Measurements from ENCODE around the gene AGPAT4. TPM values are rescaled to one million over a fixed set of nuclear protein-coding genes. Genes with fewer than 3 reads are reported as not detected.
"Not testable (repeated sequence)": the region's sequence is repeated elsewhere in the genome, so short reads cannot be mapped to it uniquely, and the experiment has no call there.

The AGPAT4 gene
- total and polyA plus RNA-seq, 2 experiments from 2014 or later = 10.6 to 11.8 TPM

DNA sequence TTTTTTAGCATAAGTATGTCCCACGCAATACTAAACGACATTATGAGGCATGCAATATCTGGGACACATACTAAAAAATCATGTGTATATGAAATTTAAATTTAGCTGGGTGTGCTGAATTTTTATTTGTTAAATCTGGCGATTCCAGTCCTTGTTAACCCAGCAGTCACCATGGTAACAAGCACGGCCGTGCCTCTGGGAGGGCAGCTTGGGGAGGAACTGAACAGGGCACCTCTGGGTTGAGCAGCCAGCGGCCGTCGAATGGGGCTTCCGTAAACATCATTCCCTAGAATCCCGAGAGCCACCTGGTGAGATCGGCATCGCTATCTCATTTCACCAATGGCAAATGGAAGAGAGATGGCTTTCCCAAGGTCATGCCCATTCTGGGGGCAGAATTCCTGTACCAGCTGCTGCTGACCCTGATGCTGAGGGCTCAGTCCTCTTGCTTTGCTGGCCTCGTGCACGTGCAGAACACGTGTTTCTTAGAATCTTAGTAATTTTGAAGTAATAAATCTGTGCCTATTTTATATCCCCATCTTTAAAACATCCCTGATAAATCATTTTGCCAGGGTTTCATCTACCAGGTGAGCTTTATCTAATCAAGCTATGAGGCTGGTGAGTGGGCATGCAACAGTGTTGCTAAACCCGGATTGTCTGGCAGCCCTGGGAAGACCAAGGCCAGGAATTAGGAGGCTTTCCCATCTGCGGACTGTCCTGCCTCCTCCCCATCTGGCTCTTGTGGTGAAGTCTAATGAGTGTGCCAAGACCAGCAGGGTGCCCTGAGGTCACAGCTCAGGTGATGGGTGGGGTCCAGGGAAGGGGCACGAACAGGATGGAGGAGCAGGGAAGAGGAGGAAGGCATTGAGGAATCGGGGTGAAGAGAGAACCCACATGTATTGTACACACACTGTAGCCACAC is 85.1 kb downstream of the AGPAT4 start:
- Histone ChIP-seq H3K4me1 (ENCODE audit: insufficient read depth) (no peaks in the 10 kb centered on the region), H4K20me1 (ENCODE audit: insufficient read depth, poor library complexity, severe bottlenecking) (no peaks in the 10 kb centered on the region), H2AFZ (no peak overlapping the region), H3K27ac (no peak overlapping the region), H3K36me3 (replicated peaks; ENCODE audit: insufficient read depth, low read depth) (no peaks in the 10 kb centered on the region), H3K4me2 (no peak overlapping the region), H3K9me2 (replicated peaks; ENCODE audit: insufficient read depth) (no peaks in the 10 kb centered on the region), H3K9me3 (ENCODE audit: low read depth) (no peaks in the 10 kb centered on the region), H3K27me3 (no peaks in the 10 kb centered on the region), H3K79me2 (peaks cover 7% of the 10 kb centered on the region), H3K4me3 (no peak overlapping the region)
- 94% methylated on average over 19 of the region's 19 CpGs for WGBS (ENCODE audit: low lambda C conversion rate, missing lambda C conversion rate)
- no peak for DNase-seq (ENCODE audit: low spot score)
- TF ChIP-seq, protein P1, sequence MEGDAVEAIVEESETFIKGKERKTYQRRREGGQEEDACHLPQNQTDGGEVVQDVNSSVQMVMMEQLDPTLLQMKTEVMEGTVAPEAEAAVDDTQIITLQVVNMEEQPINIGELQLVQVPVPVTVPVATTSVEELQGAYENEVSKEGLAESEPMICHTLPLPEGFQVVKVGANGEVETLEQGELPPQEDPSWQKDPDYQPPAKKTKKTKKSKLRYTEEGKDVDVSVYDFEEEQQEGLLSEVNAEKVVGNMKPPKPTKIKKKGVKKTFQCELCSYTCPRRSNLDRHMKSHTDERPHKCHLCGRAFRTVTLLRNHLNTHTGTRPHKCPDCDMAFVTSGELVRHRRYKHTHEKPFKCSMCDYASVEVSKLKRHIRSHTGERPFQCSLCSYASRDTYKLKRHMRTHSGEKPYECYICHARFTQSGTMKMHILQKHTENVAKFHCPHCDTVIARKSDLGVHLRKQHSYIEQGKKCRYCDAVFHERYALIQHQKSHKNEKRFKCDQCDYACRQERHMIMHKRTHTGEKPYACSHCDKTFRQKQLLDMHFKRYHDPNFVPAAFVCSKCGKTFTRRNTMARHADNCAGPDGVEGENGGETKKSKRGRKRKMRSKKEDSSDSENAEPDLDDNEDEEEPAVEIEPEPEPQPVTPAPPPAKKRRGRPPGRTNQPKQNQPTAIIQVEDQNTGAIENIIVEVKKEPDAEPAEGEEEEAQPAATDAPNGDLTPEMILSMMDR (IDR thresholded peaks at IDR 0.05; ENCODE audit: poor library complexity) = no peak
- no peak for TF ChIP-seq EZH2 (IDR thresholded peaks at IDR 0.05; ENCODE audit: borderline replicate concordance)
- TF ChIP-seq EZH2phosphoT487 (IDR thresholded peaks at IDR 0.05; ENCODE audit: low read depth, severe bottlenecking, unreplicated experiment) = no peak

DNA sequence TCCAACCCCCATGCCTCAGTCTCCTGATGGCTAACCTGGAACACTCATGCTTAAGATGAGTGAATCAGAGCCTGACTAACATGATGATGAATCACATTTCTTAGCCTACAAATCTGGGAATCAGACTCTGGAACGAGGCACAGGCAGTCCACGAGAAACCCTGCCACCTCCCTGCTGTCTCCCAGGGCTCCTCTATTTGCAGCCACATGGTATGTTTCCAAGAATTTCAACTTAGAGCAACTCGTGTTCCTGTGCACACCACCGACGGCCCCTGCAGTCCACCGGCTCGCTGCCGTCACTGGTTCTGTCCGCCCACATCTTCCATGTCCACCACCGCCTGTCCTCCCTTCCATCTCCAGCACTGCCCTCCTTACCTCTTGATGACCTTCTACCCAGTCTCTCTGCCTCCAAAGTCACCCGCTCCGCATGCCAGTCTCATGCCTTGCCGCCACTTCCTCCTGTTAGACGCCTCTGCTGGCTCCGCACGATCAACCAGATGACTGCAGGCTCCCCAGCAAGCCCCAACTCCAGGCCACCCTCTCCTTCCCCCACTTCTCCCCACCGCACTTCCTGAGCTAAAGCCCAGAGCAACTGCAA is 87.6 kb downstream of the AGPAT4 start:
- TF ChIP-seq, protein P1 (IDR thresholded peaks at IDR 0.05; ENCODE audit: poor library complexity) = no peak
- TF ChIP-seq EZH2phosphoT487 (IDR thresholded peaks at IDR 0.05; ENCODE audit: low read depth, severe bottlenecking, unreplicated experiment) (no peak), EZH2 (IDR thresholded peaks at IDR 0.05; ENCODE audit: borderline replicate concordance) (no peak)
- Histone ChIP-seq H3K27ac (no peak overlapping the region), H3K36me3 (replicated peaks; ENCODE audit: insufficient read depth, low read depth) (no peaks in the 10 kb centered on the region), H3K27me3 (no peaks in the 10 kb centered on the region), H3K9me3 (ENCODE audit: low read depth) (no peaks in the 10 kb centered on the region), H3K4me2 (no peak overlapping the region), H3K79me2 (no peaks in the 10 kb centered on the region), H3K4me3 (no peak overlapping the region), H4K20me1 (ENCODE audit: insufficient read depth, poor library complexity, severe bottlenecking) (no peaks in the 10 kb centered on the region), H3K4me1 (ENCODE audit: insufficient read depth) (no peaks in the 10 kb centered on the region), H2AFZ (no peak overlapping the region), H3K9me2 (replicated peaks; ENCODE audit: insufficient read depth) (no peaks in the 10 kb centered on the region)
- whole genome bisulfite sequencing (ENCODE audit: low lambda C conversion rate, missing lambda C conversion rate) = 98% methylated on average over 17 of the region's 17 CpGs
- DNase-seq (ENCODE audit: low spot score) = no peak

DNA sequence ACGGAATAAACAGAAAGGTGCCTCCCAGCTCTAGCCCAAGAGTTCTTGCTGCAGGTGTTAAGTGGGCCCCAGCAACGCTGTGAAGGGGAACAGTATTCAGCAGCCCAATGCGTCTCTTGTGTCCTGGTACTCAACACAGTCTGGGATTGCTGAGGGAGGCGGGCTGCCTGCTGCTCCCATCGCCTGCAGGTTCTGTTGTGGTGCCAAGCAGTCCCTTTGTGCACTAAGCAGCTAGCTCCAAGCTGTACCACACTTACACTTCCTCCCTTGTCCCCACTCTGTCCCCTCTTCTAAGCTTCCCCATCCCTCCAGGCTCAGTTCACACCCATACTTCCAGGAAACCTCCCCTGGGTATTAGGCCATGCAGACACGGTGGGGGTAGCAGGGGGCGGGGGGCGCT is 92.7 kb downstream of the AGPAT4 start:
- no peaks in the 10 kb centered on the region for H3K4me1 ChIP-seq (ENCODE audit: insufficient read depth)
- no peaks in the 10 kb centered on the region for H3K36me3 ChIP-seq (replicated peaks; ENCODE audit: insufficient read depth, low read depth)
- no peak overlapping the region for H3K4me2 ChIP-seq
- TF ChIP-seq, protein P1 (IDR thresholded peaks at IDR 0.05; ENCODE audit: poor library complexity) = no peak
- H3K9me2 ChIP-seq (replicated peaks; ENCODE audit: insufficient read depth) = no peaks in the 10 kb centered on the region
- WGBS (ENCODE audit: low lambda C conversion rate, missing lambda C conversion rate) = 96% methylated on average over 8 of the region's 8 CpGs
- no peaks in the 10 kb centered on the region for H4K20me1 ChIP-seq (ENCODE audit: insufficient read depth, poor library complexity, severe bottlenecking)
- no peak overlapping the region for H2AFZ ChIP-seq
- no peaks in the 10 kb centered on the region for H3K9me3 ChIP-seq (ENCODE audit: low read depth)
- no peak overlapping the region for H3K27ac ChIP-seq
- no peaks in the 10 kb centered on the region for H3K79me2 ChIP-seq
- no peaks in the 10 kb centered on the region for H3K27me3 ChIP-seq
- H3K4me3 ChIP-seq = no peak overlapping the region
- DNase-seq (ENCODE audit: low spot score) = no peak

DNA sequence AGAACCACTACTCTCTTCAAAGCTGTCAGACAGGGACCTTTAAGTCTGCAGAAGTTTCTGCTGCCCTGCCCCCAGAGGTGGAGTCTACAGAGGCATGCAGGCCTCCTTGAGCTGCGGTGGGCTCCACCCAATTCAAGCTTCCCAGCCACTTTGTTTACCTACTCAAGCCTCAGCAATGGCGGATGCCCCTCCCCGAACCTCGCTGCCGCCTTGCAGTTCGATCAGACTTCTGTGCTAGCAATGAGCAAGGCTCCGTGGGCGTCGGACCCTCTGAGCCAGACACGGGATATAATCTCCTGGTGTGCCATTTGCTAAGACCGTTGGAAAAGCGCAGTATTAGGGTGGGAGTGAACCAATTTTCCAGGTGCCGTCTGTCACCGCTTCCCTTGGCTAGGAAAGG is 95.7 kb downstream of the AGPAT4 start:
- H3K36me3 ChIP-seq (replicated peaks; ENCODE audit: insufficient read depth, low read depth); H3K9me3 ChIP-seq (ENCODE audit: low read depth); H3K9me2 ChIP-seq (replicated peaks; ENCODE audit: insufficient read depth); H2AFZ ChIP-seq; H3K4me1 ChIP-seq (ENCODE audit: insufficient read depth); H4K20me1 ChIP-seq (ENCODE audit: insufficient read depth, poor library complexity, severe bottlenecking); H3K4me3 ChIP-seq; H3K27ac ChIP-seq; H3K27me3 ChIP-seq; H3K4me2 ChIP-seq; DNase-seq (ENCODE audit: low spot score); H3K79me2 ChIP-seq: not testable (repeated sequence)
- WGBS (ENCODE audit: low lambda C conversion rate, missing lambda C conversion rate) = 97% methylated on average over 14 of the region's 14 CpGs

DNA sequence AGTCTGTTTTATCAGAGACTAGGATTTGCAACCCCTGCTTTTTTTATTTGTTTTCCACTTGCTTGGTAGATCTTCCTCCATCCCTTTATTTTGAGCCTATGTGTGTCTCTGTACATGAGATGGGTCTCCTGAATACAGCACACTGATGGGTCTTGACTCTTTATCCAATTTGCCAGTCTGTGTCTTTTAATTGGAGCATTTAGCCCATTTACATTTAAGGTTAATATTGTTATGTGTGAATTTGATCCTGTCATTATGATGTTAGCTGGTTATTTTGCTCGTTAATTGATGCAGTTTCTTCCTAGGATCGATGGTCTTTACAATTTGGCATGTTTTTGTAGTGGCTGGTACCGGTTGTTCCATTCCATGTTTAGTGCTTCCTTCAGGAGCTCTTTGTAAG is 97.4 kb downstream of the AGPAT4 start:
- not testable (repeated sequence) for H3K36me3 ChIP-seq (replicated peaks; ENCODE audit: insufficient read depth, low read depth); H3K27ac ChIP-seq; H3K79me2 ChIP-seq; H3K27me3 ChIP-seq; H3K9me3 ChIP-seq (ENCODE audit: low read depth); DNase-seq (ENCODE audit: low spot score); H3K4me1 ChIP-seq (ENCODE audit: insufficient read depth); H3K4me2 ChIP-seq; H2AFZ ChIP-seq; H3K4me3 ChIP-seq; H4K20me1 ChIP-seq (ENCODE audit: insufficient read depth, poor library complexity, severe bottlenecking); H3K9me2 ChIP-seq (replicated peaks; ENCODE audit: insufficient read depth)
- WGBS (ENCODE audit: low lambda C conversion rate, missing lambda C conversion rate) = 94% methylated on average over 3 of the region's 3 CpGs

DNA sequence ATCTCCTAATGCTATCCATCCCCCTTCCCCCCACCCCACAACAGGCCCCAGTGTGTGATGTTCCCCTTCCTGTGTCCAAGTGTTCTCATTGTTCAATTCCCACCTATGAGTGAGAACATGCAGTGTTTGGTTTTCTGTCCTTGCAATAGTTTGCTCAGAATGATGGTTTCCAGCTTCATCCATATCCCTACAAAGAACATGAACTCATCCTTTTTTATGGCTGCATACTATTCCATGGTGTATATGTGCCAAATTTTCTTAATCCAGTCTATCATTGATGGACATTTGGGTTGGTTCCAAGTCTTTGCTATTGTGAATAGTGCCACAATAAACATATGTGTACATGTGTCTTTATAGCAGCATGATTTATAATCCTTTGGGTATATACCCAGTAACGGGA is 101.1 kb downstream of the AGPAT4 start:
- H3K27ac ChIP-seq; H3K79me2 ChIP-seq; H3K9me2 ChIP-seq (replicated peaks; ENCODE audit: insufficient read depth); H3K4me2 ChIP-seq; H3K4me3 ChIP-seq; H3K36me3 ChIP-seq (replicated peaks; ENCODE audit: insufficient read depth, low read depth); H4K20me1 ChIP-seq (ENCODE audit: insufficient read depth, poor library complexity, severe bottlenecking); DNase-seq (ENCODE audit: low spot score); H3K27me3 ChIP-seq; H2AFZ ChIP-seq; H3K9me3 ChIP-seq (ENCODE audit: low read depth); H3K4me1 ChIP-seq (ENCODE audit: insufficient read depth): not testable (repeated sequence)
- WGBS (ENCODE audit: low lambda C conversion rate, missing lambda C conversion rate) = 0% methylated on average over 1 of the region's 1 CpG

Data from hepatocyte (in vitro differentiated cells).